Measurements from ENCODE around the gene SMAD2. TPM values are rescaled to one million over a fixed set of nuclear protein-coding genes. Genes with fewer than 3 reads are reported as not detected.

The SMAD2 gene
- total RNA-seq, 1 donor = 118 TPM

- no peak overlapping the region for H3K4me3 ChIP-seq (ENCODE audit: low read depth, low read length)
- DNase-seq (ENCODE audit: low read depth) = no peak
- TF ChIP-seq CTCF (IDR thresholded peaks at IDR 0.05; ENCODE audit: insufficient read depth, low read length) = no peak
Measured at GRCh38 chr18:47865183-47865582, 65.3 kb downstream of the SMAD2 start.

- TF ChIP-seq CTCF (IDR thresholded peaks at IDR 0.05; ENCODE audit: insufficient read depth, low read length) = no peak
- peak; percentile 19 for DNase-seq (ENCODE audit: low read depth)
Measured at GRCh38 chr18:47863041-47863440, 67.4 kb downstream of the SMAD2 start.

GRCh38 chr18:47858607-47859006, 71.9 kb downstream of the SMAD2 start:
- TF ChIP-seq CTCF (IDR thresholded peaks at IDR 0.05; ENCODE audit: insufficient read depth, low read length) = no peak
- DNase-seq (ENCODE audit: low read depth) = no peak

More at GRCh38 chr18:47863041-47863440, 67.4 kb downstream of the SMAD2 start:
- H3K4me3 ChIP-seq (ENCODE audit: low read depth, low read length) = no peak overlapping the region

GRCh38 chr18:47847635-47848034, 82.8 kb downstream of the SMAD2 start:
- no peak for TF ChIP-seq CTCF (IDR thresholded peaks at IDR 0.05; ENCODE audit: insufficient read depth, low read length)
- DNase-seq (ENCODE audit: low read depth) = no peak
- no peak overlapping the region for H3K4me3 ChIP-seq (ENCODE audit: low read depth, low read length)

More at GRCh38 chr18:47858607-47859006, 71.9 kb downstream of the SMAD2 start:
- no peak overlapping the region for H3K4me3 ChIP-seq (ENCODE audit: low read depth, low read length)

GRCh38 chr18:47846431-47846830, 84.0 kb downstream of the SMAD2 start:
- no peak for TF ChIP-seq CTCF (IDR thresholded peaks at IDR 0.05; ENCODE audit: insufficient read depth, low read length)
- no peak for DNase-seq (ENCODE audit: low read depth)
- no peak overlapping the region for H3K4me3 ChIP-seq (ENCODE audit: low read depth, low read length)

GRCh38 chr18:47844828-47845498, 85.5 kb downstream of the SMAD2 start:
- no peak overlapping the region for H3K4me3 ChIP-seq (ENCODE audit: low read depth, low read length)
- no peak for TF ChIP-seq CTCF (IDR thresholded peaks at IDR 0.05; ENCODE audit: insufficient read depth, low read length)
- no peak for DNase-seq (ENCODE audit: low read depth)

- DNase-seq (ENCODE audit: low read depth) = no peak
- TF ChIP-seq CTCF (IDR thresholded peaks at IDR 0.05; ENCODE audit: insufficient read depth, low read length) = no peak
- no peak overlapping the region for H3K4me3 ChIP-seq (ENCODE audit: low read depth, low read length)
Measured at GRCh38 chr18:47842836-47843235, 87.6 kb downstream of the SMAD2 start.
